ENCODE data around the gene REG1B. TPM values are rescaled to one million over a fixed set of nuclear protein-coding genes. Genes with fewer than 3 reads are reported as not detected.

Gene REG1B
- polyA plus RNA-seq, 1 of the 3 experiments (the other 2 are of a cell fraction): not detected

DNA sequence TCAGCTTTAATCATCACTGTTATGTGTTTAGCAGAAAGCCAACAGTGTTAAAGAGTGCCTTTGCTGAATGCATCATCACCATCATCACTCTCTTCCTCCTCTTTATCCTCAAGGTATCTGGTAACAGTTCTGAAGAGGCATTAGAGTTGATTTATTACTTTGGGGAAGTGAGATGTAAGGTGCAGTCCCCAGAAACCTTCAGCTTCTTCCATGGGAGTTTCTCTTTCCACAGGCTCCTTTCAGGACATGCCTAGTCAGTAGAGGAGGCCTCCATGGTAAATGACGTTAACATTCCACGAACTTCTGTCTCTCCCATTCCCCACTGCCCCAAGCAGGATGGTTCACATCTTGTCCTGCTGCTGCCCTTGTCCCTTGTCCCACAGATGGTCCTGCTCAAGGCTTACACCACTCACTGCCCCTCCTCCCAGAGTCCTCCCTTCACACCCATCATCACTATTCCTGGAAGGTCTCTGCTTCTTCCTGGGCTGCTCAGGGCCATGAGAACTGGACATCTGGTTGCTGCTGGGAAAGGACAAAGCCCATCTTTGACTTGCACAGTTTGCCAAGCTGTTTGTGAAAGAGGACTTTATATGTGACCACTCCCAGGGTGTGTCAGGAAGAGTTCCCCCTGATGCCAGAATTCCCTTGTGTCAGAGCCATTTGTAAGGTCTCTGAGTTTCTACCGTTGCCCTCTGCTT is 27.2 kb upstream of the REG1B start:
- H2AFZ ChIP-seq (ENCODE audit: low read depth): no peak overlapping the region
- H3K79me2 ChIP-seq (ENCODE audit: insufficient read depth): no peaks in the 10 kb centered on the region
- no peak for DNase-seq
- no peaks in the 10 kb centered on the region for H3K36me3 ChIP-seq (replicated peaks in 1 of 2; ENCODE audit: control insufficient read depth in 1 of 2, insufficient read depth in 2 of 2, low read length in 1 of 2)
- no peaks in the 10 kb centered on the region for H3K9me2 ChIP-seq
- no peaks in the 10 kb centered on the region for H4K20me1 ChIP-seq (ENCODE audit: insufficient read depth)
- no peaks in the 10 kb centered on the region for H3K4me1 ChIP-seq (ENCODE audit: control insufficient read depth in 1 of 2, insufficient read depth in 2 of 2, low read depth in 1 of 2, low read length in 1 of 2)
- TF ChIP-seq SMC3 (IDR thresholded peaks at IDR 0.05; ENCODE audit: low read depth, low read length) (no peak), TEAD4 (IDR thresholded peaks at IDR 0.05; ENCODE audit: borderline replicate concordance, insufficient read depth) (no peak), EZH2phosphoT487 (IDR thresholded peaks at IDR 0.05; ENCODE audit: borderline replicate concordance, low read depth) (no peak)
- 7% methylated on average over 3 of the region's 3 CpGs for WGBS (ENCODE audit: low lambda C conversion rate)
- no peak overlapping the region for H3K4me2 ChIP-seq
- H3K27me3 ChIP-seq (ENCODE audit: insufficient read depth): no peaks in the 10 kb centered on the region
- no peak overlapping the region for H3K4me3 ChIP-seq (ENCODE audit: low read depth in 2 of 2, low read length in 1 of 2)
- ChIA-PET CTCF (no interaction called here), POLR2A (no interaction called here)
- H3K9me3 ChIP-seq: no peaks in the 10 kb centered on the region
- no peak overlapping the region for H3K27ac ChIP-seq (ENCODE audit: low read depth in 2 of 2, low read length in 1 of 2)
- no peaks in the 10 kb centered on the region for H3F3A ChIP-seq (replicated peaks; ENCODE audit: insufficient read depth)
- no peak overlapping the region for H3K9ac ChIP-seq

DNA sequence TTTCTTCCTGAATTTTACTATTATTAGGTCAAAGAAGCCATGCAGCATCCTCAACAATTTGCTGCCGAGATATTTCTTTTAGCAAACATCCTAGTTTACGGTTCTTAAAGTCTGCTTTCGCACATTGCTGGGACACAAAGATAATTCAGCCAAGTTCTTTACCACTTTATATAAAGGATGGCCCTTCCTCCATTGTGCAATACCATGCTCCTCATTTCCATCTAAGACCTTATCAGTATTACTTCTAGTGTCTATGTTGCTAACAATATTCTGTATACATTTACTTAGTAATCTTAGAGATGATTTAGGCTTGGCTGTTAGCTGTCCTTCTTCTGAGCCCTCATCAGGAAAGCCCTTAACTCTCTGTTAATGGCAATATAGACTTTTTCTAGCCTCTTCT is 24.5 kb upstream of the REG1B start:
- Histone ChIP-seq H3K79me2 (ENCODE audit: insufficient read depth) (no peaks in the 10 kb centered on the region), H3K9ac (no peak overlapping the region), H3K27ac (ENCODE audit: low read depth in 2 of 2, low read length in 1 of 2) (no peak overlapping the region), H3K4me3 (ENCODE audit: low read depth in 2 of 2, low read length in 1 of 2) (no peak overlapping the region), H3F3A (replicated peaks; ENCODE audit: insufficient read depth) (no peaks in the 10 kb centered on the region), H3K9me2 (no peaks in the 10 kb centered on the region), H3K27me3 (ENCODE audit: insufficient read depth) (no peaks in the 10 kb centered on the region), H3K4me1 (ENCODE audit: control insufficient read depth in 1 of 2, insufficient read depth in 2 of 2, low read depth in 1 of 2, low read length in 1 of 2) (no peaks in the 10 kb centered on the region), H3K9me3 (no peaks in the 10 kb centered on the region), H2AFZ (ENCODE audit: low read depth) (no peak overlapping the region), H3K4me2 (no peak overlapping the region), H4K20me1 (ENCODE audit: insufficient read depth) (no peaks in the 10 kb centered on the region), H3K36me3 (replicated peaks in 1 of 2; ENCODE audit: control insufficient read depth in 1 of 2, insufficient read depth in 2 of 2, low read length in 1 of 2) (no peaks in the 10 kb centered on the region)
- 39% methylated on average over 3 of the region's 3 CpGs for WGBS (ENCODE audit: low lambda C conversion rate)
- ChIA-PET CTCF (no interaction called here), POLR2A (no interaction called here)
- TF ChIP-seq FOSL2 (IDR thresholded peaks at IDR 0.05; ENCODE audit: borderline replicate concordance, low read depth) (no peak), MEF2A (IDR thresholded peaks at IDR 0.05; ENCODE audit: borderline replicate concordance, low read depth) (no peak), TEAD4 (IDR thresholded peaks at IDR 0.05; ENCODE audit: borderline replicate concordance, insufficient read depth) (no peak), POLR2AphosphoS5 (IDR thresholded peaks at IDR 0.05; ENCODE audit: low read depth, low read length) (no peak), SMC3 (IDR thresholded peaks at IDR 0.05; ENCODE audit: low read depth, low read length) (no peak), RCOR1 (IDR thresholded peaks at IDR 0.05; ENCODE audit: low read length) (no peak), TAF1 (IDR thresholded peaks at IDR 0.05; ENCODE audit: borderline replicate concordance, low read depth, low read length) (no peak), GATA2 (CRISPR knock-in tag; IDR thresholded peaks at IDR 0.05) (no peak), USF2 (IDR thresholded peaks at IDR 0.05; ENCODE audit: borderline replicate concordance, low read depth, low read length) (no peak), NRF1 (IDR thresholded peaks at IDR 0.05; ENCODE audit: low read depth, low read length) (no peak), RFX5 (IDR thresholded peaks at IDR 0.05; ENCODE audit: low read length) (no peak), GABPA (IDR thresholded peaks at IDR 0.05; ENCODE audit: low read depth) (no peak), EP300 (IDR thresholded peaks at IDR 0.05; ENCODE audit: borderline replicate concordance in 1 of 2, low read depth in 1 of 2, low read length in 1 of 2) (no peak), SIN3A (IDR thresholded peaks at IDR 0.05; ENCODE audit: borderline replicate concordance, low read depth, low read length) (no peak)
- TF ChIP-seq, protein P1, sequence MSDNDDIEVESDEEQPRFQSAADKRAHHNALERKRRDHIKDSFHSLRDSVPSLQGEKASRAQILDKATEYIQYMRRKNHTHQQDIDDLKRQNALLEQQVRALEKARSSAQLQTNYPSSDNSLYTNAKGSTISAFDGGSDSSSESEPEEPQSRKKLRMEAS (IDR thresholded peaks at IDR 0.05; ENCODE audit: low read depth): no peak
- TF ChIP-seq, protein P2, sequence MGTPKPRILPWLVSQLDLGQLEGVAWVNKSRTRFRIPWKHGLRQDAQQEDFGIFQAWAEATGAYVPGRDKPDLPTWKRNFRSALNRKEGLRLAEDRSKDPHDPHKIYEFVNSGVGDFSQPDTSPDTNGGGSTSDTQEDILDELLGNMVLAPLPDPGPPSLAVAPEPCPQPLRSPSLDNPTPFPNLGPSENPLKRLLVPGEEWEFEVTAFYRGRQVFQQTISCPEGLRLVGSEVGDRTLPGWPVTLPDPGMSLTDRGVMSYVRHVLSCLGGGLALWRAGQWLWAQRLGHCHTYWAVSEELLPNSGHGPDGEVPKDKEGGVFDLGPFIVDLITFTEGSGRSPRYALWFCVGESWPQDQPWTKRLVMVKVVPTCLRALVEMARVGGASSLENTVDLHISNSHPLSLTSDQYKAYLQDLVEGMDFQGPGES (IDR thresholded peaks at IDR 0.05; ENCODE audit: low read depth, low read length): no peak
- TF ChIP-seq, protein P3, sequence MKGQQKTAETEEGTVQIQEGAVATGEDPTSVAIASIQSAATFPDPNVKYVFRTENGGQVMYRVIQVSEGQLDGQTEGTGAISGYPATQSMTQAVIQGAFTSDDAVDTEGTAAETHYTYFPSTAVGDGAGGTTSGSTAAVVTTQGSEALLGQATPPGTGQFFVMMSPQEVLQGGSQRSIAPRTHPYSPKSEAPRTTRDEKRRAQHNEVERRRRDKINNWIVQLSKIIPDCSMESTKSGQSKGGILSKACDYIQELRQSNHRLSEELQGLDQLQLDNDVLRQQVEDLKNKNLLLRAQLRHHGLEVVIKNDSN (IDR thresholded peaks at IDR 0.05; ENCODE audit: borderline replicate concordance, low read depth): no peak
- TF ChIP-seq, protein P4, sequence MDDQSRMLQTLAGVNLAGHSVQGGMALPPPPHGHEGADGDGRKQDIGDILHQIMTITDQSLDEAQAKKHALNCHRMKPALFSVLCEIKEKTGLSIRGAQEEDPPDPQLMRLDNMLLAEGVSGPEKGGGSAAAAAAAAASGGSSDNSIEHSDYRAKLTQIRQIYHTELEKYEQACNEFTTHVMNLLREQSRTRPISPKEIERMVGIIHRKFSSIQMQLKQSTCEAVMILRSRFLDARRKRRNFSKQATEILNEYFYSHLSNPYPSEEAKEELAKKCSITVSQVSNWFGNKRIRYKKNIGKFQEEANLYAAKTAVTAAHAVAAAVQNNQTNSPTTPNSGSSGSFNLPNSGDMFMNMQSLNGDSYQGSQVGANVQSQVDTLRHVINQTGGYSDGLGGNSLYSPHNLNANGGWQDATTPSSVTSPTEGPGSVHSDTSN (IDR thresholded peaks at IDR 0.05): no peak
- DNase-seq: no peak

Data from SK-N-SH (cell line).